Activated effector memory CD4-positive, alpha-beta T cell treated with anti-CD3 and anti-CD28 coated beads, Interleukin-2, amount 50 U/mL, for 16 hours (primary cell): ENCODE measurements around the gene INHBB.

Source experiments
- DNase-seq: peaks from one replicate; pipeline ENCODE4 v3.0.0-alpha.2; 2020

The INHBB gene

DNA sequence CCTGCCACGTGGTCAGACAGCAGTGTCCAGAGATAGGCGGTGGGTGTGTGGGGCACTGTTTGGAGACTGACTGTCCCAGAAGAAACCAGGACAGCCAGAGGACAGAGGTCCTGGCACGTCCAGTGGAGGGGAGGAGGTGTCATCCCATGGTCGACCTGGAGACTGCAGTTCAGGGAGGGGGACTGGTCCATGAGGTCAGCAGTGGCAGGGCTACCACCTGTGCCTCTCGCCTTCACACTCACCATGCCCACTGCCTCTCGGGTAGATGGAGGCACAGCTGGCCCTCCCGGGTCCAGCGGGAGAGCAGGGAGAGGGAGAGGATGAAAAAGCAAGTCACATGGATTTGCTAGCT, 53.9 kb downstream of the INHBB start:
- DNase-seq, result peak; percentile 50

DNA sequence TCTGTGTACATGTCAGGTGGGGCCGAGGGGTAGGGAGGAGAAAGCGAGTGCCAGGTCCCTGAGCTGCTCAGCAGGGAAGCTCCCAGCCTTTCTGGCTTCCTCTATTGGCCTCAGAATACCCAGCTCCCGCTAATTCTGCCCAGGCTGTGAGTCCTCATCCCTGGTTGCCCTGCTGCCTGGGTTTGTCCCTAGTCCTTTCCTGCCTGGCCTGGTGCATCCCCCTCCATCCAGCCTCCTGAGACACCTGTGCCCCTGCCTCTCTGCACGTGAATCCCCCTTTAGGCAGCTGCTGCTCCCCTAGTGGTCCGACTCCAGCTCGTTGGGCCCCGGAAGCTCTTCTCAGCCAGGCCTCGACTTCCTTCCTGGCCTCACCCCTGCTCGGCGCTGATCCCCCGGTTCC, 54.6 kb downstream of the INHBB start:
- peak; percentile 24 for DNase-seq
